LNCAP (cell line): Measurements from ENCODE around the gene CAV3.

ENCODE experiments used
- TF ChIP-seq, protein P1 (sequence below): fragments of 450-650 bp; IDR thresholded peaks from 2 replicates; pipeline ENCODE4 v1.5.1; 2017; ENCODE audit warnings: mild to moderate bottlenecking

Gene CAV3

GRCh38 chr3:8752832-8753231 is 19.2 kb downstream of the CAV3 start:
- TF ChIP-seq, protein P1, sequence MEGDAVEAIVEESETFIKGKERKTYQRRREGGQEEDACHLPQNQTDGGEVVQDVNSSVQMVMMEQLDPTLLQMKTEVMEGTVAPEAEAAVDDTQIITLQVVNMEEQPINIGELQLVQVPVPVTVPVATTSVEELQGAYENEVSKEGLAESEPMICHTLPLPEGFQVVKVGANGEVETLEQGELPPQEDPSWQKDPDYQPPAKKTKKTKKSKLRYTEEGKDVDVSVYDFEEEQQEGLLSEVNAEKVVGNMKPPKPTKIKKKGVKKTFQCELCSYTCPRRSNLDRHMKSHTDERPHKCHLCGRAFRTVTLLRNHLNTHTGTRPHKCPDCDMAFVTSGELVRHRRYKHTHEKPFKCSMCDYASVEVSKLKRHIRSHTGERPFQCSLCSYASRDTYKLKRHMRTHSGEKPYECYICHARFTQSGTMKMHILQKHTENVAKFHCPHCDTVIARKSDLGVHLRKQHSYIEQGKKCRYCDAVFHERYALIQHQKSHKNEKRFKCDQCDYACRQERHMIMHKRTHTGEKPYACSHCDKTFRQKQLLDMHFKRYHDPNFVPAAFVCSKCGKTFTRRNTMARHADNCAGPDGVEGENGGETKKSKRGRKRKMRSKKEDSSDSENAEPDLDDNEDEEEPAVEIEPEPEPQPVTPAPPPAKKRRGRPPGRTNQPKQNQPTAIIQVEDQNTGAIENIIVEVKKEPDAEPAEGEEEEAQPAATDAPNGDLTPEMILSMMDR: no peak

DNA sequence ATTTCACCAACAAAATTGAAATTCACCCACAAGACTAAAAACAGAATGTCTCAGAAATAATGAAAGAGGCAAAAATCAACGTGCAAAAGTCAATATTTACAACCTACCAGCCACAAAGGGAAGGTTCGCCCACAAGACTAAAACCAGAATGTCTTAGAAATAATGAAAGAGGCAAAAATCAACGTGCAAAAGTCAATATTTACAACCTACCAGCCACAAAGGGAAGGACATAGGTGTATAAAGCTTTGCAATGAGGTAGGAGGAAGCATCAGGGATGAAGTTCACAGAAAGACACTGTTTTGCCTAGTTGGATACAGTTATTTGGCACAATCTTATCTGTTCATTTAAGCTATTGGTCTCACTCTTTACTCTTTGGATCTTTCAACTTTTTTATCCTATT is 21.5 kb downstream of the CAV3 start:
- TF ChIP-seq, protein P1: no peak

DNA sequence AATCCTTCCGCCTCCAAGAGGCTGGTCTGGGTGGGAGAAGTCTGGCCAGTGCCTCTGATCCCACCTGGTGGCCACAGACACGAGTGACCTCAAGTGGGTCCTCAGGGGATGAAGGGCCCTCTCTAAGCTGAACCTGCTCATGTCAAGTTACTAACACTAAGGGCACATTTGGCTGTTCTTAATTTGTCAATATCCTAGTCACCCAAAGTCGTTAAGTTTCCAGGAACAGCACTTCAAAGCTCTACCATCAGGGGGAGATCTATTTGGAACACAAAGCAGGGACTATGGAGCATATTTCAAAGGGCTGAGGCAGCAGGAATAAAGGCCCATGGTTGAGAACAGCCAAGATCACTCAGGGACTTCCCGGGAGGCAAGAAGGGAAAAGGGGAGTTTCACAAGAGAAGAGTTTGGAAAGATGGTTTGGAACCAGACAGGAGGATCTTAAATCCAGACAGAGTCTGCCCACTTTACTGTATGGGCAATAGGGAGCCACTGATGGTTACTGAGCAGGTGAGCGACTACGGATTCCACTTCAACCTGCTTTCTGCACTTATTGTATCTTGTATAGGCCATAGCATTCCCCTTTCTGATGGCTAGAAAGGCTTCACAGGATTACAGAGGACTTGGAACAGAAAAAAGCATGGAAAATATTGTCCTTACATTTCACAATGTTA is 22.1 kb downstream of the CAV3 start:
- TF ChIP-seq, protein P1: peak; percentile 17; the same call in 1 of the 2 replicates

GRCh38 chr3:8756671-8757070 is 23.1 kb downstream of the CAV3 start:
- TF ChIP-seq, protein P1: no peak

DNA sequence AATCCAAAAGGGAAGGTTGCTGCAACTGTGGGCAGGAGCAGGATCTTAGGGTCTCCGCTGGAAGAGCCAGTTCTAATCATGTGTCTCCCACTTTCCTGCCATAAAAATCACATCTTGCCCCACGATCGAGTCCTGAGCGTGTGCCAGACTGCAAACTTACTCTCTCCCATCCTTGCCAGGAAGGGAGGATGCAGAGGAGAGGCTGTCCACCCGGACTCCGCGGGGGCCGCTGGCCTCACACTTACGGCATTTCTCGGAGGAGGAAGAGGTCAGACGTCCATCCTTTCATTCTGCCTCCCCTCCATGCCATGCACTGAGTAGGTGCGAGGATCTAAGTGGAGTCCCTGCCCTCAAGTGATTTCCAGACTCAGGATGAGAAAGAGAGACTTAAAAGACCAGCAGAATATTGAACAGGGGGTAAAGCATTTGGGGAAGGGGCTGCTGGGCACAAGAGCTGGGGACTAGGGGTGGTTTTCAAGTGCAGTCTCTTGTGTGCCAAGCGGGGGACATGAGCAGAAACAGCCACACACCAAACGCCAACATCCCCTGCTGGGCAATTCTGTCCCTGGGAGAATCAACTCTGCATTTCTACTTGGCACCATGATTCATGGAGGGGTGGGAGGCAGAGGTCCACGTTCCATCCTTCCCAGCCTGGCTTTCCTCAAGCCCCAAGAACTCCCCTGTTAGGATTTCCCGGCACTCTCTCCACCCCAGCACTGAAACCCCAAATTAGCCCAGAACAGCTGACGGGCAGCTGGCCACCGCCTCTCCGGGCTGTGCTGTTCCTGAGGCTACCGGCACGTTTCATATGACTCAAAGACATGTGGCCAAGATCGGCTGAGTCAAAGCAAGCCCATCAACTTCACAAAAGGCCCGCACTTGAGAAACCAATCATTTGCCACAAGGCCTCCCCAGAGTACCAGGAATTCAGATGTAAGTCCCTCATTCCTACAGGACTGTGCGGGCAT is 24.2 kb downstream of the CAV3 start:
- TF ChIP-seq, protein P1: no peak

DNA sequence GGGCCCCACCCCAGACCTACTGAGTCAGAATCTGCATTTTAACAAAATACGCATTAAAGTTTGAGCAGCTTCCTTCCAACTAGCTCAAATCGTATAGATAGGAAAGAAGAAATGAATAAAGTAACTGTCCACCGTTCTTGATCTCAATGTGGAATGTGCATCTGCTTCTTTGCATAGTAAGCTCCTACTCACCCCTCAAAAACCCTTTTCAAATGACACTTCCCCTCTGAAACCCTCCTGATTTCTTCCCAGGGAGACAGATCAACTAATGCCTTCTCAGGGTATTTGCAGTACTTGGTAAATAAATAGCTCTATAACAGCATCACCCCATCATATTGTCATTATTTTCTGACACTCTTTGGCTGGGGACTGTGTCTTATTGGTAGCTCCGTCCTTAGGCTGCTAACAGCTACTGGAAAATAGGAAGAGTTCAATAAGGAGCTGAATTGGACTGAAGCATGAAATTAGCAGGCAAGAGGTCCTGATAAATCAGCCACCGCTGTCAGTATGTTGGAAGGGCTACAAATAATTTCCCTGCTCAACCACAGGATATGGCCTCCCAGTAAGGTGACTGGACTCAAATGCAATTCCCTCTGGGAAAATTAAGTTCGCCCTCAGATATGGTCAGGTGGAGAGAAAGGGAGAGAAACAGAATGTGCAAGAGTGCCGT is 25.6 kb downstream of the CAV3 start:
- TF ChIP-seq, protein P1: no peak

DNA sequence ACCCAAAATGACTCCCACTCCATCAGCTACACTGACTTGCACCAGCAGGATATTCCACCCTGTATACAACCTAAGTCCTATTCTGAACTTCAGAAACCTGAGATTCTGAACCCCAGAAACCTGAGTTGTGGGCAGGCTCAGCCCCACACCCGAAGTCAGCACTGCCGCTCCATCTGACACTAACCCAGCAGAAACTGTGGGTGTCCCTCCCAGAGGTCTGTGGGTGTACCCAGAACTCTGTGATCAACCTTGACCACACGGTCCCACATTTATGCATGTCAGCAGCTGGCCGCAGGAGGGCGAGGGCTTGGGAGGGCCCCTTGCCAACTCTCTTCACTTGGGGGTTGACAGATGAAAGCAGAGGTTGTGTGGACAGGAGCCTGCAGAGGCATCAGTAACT is 26.5 kb downstream of the CAV3 start:
- TF ChIP-seq, protein P1: no peak
